ENCODE measurements around the gene MAGI1. TPM values are rescaled to one million over a fixed set of nuclear protein-coding genes. Genes with fewer than 3 reads are reported as not detected.

MAGI1 gene
- total RNA-seq, 4 donors from 2014 or later, result 42.4 to 71.6 (median 50.2) TPM

DNA sequence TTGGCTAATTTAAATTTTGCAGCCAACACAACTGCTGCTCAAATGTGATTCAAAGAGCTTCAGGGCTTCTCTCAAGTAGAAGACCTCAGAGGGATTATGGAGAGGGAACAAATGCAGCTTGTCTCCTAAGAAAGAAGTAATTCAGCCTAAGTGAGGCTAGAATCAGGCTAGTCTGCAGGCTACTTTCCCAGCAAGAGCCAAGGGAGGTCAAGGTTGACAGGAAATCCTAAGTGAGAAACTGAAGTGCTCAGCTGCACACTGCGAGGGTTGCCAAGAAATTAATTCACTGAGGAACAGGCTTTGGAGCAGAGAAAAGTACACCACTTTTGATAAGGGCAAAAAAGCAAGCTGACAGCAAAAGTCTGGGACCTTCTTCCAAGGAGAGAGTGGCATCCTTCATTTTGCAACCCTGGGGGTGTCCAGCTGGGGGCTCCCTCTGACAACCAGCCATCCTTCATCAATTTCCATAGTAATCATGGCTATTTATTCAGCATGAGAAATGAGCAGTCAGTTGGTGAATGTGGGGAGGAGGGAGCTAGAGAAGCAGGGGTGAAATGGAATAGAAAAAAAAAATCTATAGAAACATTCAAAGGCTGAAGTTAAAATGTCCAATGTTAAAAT lies 704.6 kb downstream of the MAGI1 start:
- H3K4me3 ChIP-seq (ENCODE audit: low read depth, poor library complexity, severe bottlenecking), result no peak overlapping the region
- TF ChIP-seq, protein P1, sequence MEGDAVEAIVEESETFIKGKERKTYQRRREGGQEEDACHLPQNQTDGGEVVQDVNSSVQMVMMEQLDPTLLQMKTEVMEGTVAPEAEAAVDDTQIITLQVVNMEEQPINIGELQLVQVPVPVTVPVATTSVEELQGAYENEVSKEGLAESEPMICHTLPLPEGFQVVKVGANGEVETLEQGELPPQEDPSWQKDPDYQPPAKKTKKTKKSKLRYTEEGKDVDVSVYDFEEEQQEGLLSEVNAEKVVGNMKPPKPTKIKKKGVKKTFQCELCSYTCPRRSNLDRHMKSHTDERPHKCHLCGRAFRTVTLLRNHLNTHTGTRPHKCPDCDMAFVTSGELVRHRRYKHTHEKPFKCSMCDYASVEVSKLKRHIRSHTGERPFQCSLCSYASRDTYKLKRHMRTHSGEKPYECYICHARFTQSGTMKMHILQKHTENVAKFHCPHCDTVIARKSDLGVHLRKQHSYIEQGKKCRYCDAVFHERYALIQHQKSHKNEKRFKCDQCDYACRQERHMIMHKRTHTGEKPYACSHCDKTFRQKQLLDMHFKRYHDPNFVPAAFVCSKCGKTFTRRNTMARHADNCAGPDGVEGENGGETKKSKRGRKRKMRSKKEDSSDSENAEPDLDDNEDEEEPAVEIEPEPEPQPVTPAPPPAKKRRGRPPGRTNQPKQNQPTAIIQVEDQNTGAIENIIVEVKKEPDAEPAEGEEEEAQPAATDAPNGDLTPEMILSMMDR (IDR thresholded peaks at IDR 0.05), result no peak
- TF ChIP-seq POLR2A (IDR thresholded peaks at IDR 0.05), result no peak
- DNase-seq (ENCODE audit: low spot score in 2 of 2), result no peak
- 0 to 20% methylated on average over 1 of the region's 1 CpG for WGBS, 2 donors
- intact Hi-C loops (cut with DNase I; ENCODE audit: low total_unique reads), result no loop called here

DNA sequence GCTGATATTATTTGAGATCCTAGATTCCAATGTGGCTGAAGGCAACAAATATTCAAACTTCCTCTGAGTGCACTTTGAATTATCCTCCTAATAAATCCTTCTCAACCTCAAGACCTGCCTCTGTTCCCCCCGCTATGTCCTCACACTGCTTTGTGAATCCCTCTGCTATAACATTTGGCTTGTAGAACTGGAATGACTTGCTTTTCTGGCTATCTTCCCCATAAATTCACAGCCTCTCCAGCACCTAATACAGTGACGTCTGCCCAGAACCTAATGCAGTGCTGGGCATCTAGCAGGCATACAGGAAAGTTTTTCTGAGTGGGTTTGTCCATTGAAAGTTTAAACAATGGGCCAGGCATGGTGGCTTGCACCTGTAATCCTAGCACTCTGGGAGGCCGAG lies 707.0 kb downstream of the MAGI1 start:
- WGBS, 2 donors, result 74 to 81% methylated on average over 2 to 3 of the region's 3 CpGs
- no peak for TF ChIP-seq POLR2A (IDR thresholded peaks at IDR 0.05)
- TF ChIP-seq, protein P1 (IDR thresholded peaks at IDR 0.05), result no peak
- no peak for DNase-seq (ENCODE audit: low spot score in 2 of 2)

DNA sequence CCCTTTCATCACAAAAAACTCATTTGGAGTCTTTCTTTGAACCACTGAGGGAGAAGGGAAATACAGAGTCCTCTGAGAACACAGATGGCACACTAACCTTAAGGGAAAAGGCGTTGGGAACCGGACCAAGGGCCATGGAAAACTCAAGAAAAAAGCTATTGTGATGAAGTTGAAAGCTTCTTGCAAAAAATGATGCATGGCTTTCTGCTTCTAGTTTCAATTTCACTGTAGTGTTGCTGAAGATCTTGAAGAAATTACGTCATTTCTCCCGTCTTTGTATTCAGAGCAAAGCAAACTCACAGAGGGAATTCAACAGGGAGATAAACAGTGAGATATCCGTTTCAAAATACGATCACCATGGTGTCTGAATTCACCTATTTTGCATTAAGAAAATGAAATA lies 708.6 kb downstream of the MAGI1 start:
- no peak for DNase-seq (ENCODE audit: low spot score in 2 of 2)
- intact Hi-C loops (cut with DNase I; ENCODE audit: low total_unique reads), result no loop called here
- TF ChIP-seq POLR2A (IDR thresholded peaks at IDR 0.05), result no peak
- TF ChIP-seq, protein P1 (IDR thresholded peaks at IDR 0.05), result no peak
- 62 to 63% methylated on average over 6 of the region's 6 CpGs for WGBS, 2 donors
- no peak overlapping the region for H3K4me3 ChIP-seq (ENCODE audit: low read depth, poor library complexity, severe bottlenecking)

More for the DNA sequence above, 707.0 kb downstream of the MAGI1 start:
- H3K4me3 ChIP-seq (ENCODE audit: low read depth, poor library complexity, severe bottlenecking), result no peak overlapping the region
- intact Hi-C loops (cut with DNase I; ENCODE audit: low total_unique reads), result no loop called here

DNA sequence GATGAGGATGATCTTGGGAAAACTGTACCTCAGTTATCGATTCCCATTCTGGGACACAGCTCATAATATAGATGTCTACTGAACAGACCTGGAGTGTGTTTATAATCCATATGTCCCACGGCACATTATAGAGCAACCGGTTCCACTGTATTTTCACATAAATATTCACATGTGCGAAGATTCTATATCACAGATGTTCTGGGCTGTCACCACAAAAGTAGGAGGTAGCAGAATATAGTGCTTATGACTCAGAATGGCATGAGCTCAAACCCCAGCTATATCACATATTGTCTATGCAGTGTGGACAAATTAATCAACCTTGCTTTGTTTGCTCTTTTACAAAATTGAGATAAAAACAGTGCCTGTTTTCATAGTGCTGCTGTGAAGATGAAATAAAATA lies 710.6 kb downstream of the MAGI1 start:
- TF ChIP-seq POLR2A (IDR thresholded peaks at IDR 0.05), result no peak
- TF ChIP-seq, protein P1 (IDR thresholded peaks at IDR 0.05), result no peak
- DNase-seq (ENCODE audit: low spot score in 2 of 2), result no peak
- 83 to 88% methylated on average over 4 of the region's 4 CpGs for WGBS, 2 donors
- intact Hi-C loops (cut with DNase I; ENCODE audit: low total_unique reads), result no loop called here
- no peak overlapping the region for H3K4me3 ChIP-seq (ENCODE audit: low read depth, poor library complexity, severe bottlenecking)

DNA sequence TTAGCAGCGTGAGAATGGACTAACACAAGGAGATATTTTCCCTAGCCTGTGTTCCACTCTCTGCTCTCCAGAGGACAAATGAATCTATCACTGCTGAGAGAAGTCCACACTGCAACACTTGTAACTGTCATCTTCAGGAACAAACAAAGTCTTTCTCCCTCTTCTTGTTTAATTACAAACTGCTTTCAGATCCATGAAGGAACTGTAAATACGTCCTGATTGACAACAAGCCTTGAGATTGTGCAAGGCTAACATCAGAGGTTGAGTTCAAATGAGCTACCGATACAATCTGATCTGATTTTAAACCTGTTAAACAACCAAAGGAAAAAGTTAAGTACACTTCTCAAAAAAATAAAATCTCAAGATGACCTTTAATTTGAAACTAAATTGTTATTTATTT lies 712.1 kb downstream of the MAGI1 start:
- TF ChIP-seq POLR2A (IDR thresholded peaks at IDR 0.05), result no peak
- TF ChIP-seq, protein P1 (IDR thresholded peaks at IDR 0.05), result no peak

DNA sequence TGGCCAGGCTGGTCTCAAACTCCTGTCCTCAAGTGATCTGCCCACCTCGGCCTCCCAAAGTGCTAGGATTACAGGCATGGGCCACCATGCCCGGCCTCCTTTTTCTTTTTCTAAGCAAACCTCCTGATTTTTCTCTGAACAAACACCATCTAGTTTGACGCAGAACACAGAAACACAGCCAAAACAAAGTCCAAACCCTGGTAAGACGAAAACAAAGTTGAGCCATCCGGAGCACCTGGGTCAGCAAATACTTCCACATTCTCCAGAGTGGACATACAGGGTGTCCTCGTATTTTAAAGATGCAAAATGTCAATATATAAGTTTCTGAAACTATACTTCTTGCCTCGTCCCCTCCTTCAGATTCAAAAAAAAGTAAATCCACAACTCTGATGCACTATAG lies 715.8 kb downstream of the MAGI1 start:
- no peak overlapping the region for H3K4me3 ChIP-seq (ENCODE audit: low read depth, poor library complexity, severe bottlenecking)
- WGBS, 2 donors, result 94% methylated on average over 7 of the region's 7 CpGs
- DNase-seq (ENCODE audit: low spot score in 2 of 2), result no peak
- intact Hi-C loops (cut with DNase I; ENCODE audit: low total_unique reads), result no loop called here
- TF ChIP-seq, protein P1 (IDR thresholded peaks at IDR 0.05), result no peak
- TF ChIP-seq POLR2A (IDR thresholded peaks at IDR 0.05), result no peak

More for the DNA sequence above, 712.1 kb downstream of the MAGI1 start:
- WGBS, 2 donors, result 84 to 92% methylated on average over 3 of the region's 3 CpGs
- DNase-seq (ENCODE audit: low spot score in 2 of 2), result no peak
- H3K4me3 ChIP-seq (ENCODE audit: low read depth, poor library complexity, severe bottlenecking), result no peak overlapping the region
- intact Hi-C loops (cut with DNase I; ENCODE audit: low total_unique reads), result no loop called here

Data from lower leg skin (tissue), 4 donors.